Measurements from ENCODE around the gene RMND5A.

Gene RMND5A

GRCh38 chr2:86825036-86825692, 105.1 kb downstream of the RMND5A start:
- TF ChIP-seq CTCF (conservative IDR thresholded peaks at IDR 0.05) (no peak), ZFX (IDR thresholded peaks at IDR 0.05) (no peak)

GRCh38 chr2:86825693-86826381, 105.7 kb downstream of the RMND5A start:
- no peak overlapping the region for H3K27ac ChIP-seq
- TF ChIP-seq ZFX (IDR thresholded peaks at IDR 0.05) (no peak), CTCF (conservative IDR thresholded peaks at IDR 0.05) (no peak)

More at GRCh38 chr2:86825036-86825692, 105.1 kb downstream of the RMND5A start:
- no peak overlapping the region for H3K27ac ChIP-seq

- H3K27ac ChIP-seq: no peak overlapping the region
- TF ChIP-seq ZFX (IDR thresholded peaks at IDR 0.05): no peak
- no peak for TF ChIP-seq CTCF (conservative IDR thresholded peaks at IDR 0.05)
These were observed 106.9 kb downstream of the RMND5A start for GRCh38 chr2:86826951-86827350.

Data from C4-2B (cell line).